ENCODE data around the gene TSPAN9. TPM values are rescaled to one million over a fixed set of nuclear protein-coding genes. Genes with fewer than 3 reads are reported as not detected.
A peak's percentile ranks its signal among the peaks of the same experiment; 100 is the strongest.

TSPAN9 gene
- total and polyA plus RNA-seq, 4 donors, result 17.4 to 62.9 (median 34.2) TPM

DNA sequence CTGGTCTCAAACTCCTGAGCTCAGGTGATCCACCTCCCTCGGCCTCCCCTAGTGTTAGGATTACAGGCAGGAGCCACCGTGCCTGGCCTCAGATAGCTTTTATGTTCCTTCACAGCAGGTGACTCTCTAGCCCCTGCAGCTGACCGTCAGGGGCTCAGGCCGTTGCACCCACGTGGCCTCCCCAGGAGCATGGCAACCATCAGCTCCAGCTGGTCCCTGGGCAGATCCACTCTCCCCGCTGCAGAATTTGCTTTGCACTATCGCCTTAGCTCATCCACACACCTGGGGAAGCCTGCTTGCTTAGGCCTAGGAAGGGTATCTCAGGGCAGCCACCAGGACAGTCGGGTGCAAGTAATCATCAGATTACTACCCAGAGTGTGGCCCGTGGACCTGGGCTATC is 62.6 kb downstream of the TSPAN9 start (continued):
- TF ChIP-seq, protein P1, sequence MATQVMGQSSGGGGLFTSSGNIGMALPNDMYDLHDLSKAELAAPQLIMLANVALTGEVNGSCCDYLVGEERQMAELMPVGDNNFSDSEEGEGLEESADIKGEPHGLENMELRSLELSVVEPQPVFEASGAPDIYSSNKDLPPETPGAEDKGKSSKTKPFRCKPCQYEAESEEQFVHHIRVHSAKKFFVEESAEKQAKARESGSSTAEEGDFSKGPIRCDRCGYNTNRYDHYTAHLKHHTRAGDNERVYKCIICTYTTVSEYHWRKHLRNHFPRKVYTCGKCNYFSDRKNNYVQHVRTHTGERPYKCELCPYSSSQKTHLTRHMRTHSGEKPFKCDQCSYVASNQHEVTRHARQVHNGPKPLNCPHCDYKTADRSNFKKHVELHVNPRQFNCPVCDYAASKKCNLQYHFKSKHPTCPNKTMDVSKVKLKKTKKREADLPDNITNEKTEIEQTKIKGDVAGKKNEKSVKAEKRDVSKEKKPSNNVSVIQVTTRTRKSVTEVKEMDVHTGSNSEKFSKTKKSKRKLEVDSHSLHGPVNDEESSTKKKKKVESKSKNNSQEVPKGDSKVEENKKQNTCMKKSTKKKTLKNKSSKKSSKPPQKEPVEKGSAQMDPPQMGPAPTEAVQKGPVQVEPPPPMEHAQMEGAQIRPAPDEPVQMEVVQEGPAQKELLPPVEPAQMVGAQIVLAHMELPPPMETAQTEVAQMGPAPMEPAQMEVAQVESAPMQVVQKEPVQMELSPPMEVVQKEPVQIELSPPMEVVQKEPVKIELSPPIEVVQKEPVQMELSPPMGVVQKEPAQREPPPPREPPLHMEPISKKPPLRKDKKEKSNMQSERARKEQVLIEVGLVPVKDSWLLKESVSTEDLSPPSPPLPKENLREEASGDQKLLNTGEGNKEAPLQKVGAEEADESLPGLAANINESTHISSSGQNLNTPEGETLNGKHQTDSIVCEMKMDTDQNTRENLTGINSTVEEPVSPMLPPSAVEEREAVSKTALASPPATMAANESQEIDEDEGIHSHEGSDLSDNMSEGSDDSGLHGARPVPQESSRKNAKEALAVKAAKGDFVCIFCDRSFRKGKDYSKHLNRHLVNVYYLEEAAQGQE (IDR thresholded peaks at IDR 0.05), result no peak
- TF ChIP-seq, protein P2, sequence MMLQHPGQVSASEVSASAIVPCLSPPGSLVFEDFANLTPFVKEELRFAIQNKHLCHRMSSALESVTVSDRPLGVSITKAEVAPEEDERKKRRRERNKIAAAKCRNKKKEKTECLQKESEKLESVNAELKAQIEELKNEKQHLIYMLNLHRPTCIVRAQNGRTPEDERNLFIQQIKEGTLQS (IDR thresholded peaks at IDR 0.05), result no peak
- no peak for TF ChIP-seq EGR1 (IDR thresholded peaks at IDR 0.05; ENCODE audit: low read depth in 2 of 2)
- no peak for TF ChIP-seq RXRA (IDR thresholded peaks at IDR 0.05)
- no peak for TF ChIP-seq YY1 (IDR thresholded peaks at IDR 0.05)
- no peak for TF ChIP-seq GABPA (IDR thresholded peaks at IDR 0.05 in 1 of 2, conservative IDR thresholded peaks at IDR 0.05 in 1 of 2)

DNA sequence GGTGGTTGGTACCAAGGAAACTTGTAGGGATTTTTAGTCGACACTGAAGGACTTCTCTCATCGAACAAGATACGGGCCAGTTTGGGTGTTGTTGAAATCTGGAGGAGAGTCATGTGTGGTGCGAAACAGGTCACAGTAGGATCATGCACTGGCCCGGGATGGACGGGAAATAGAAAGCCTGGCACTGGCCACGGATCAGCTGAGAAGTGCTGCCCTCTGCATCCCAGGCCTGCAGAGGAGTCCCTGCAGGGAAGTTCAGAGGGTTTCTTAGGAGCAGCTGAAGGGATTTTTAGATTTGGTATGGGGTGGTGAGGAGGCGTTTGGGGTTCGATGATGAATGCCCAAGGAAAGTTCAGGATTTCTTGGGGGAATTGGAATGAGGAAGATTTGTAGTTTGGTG is 63.1 kb downstream of the TSPAN9 start:
- TF ChIP-seq GABPA (IDR thresholded peaks at IDR 0.05 in 1 of 2, conservative IDR thresholded peaks at IDR 0.05 in 1 of 2), result no peak
- TF ChIP-seq, protein P3, sequence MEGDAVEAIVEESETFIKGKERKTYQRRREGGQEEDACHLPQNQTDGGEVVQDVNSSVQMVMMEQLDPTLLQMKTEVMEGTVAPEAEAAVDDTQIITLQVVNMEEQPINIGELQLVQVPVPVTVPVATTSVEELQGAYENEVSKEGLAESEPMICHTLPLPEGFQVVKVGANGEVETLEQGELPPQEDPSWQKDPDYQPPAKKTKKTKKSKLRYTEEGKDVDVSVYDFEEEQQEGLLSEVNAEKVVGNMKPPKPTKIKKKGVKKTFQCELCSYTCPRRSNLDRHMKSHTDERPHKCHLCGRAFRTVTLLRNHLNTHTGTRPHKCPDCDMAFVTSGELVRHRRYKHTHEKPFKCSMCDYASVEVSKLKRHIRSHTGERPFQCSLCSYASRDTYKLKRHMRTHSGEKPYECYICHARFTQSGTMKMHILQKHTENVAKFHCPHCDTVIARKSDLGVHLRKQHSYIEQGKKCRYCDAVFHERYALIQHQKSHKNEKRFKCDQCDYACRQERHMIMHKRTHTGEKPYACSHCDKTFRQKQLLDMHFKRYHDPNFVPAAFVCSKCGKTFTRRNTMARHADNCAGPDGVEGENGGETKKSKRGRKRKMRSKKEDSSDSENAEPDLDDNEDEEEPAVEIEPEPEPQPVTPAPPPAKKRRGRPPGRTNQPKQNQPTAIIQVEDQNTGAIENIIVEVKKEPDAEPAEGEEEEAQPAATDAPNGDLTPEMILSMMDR (IDR thresholded peaks at IDR 0.05; ENCODE audit: low read depth, low read length, missing input control), result no peak
- no peak for TF ChIP-seq HNF4G (IDR thresholded peaks at IDR 0.05)
- no peak for TF ChIP-seq FOXA1 (IDR thresholded peaks at IDR 0.05)
- no peak for TF ChIP-seq FOXA2 (IDR thresholded peaks at IDR 0.05)
- TF ChIP-seq, protein P4, sequence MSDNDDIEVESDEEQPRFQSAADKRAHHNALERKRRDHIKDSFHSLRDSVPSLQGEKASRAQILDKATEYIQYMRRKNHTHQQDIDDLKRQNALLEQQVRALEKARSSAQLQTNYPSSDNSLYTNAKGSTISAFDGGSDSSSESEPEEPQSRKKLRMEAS (IDR thresholded peaks at IDR 0.05), result no peak
- no peak for TF ChIP-seq SP1 (IDR thresholded peaks at IDR 0.05)
- TF ChIP-seq RXRA (IDR thresholded peaks at IDR 0.05), result no peak
- Histone ChIP-seq H3K4me3 (ENCODE audit: low read depth in 1 of 3, low read length in 3 of 3) (no peak overlapping the region), H3K27ac (ENCODE audit: low read depth in 1 of 2, low read length in 2 of 2) (no peak overlapping the region), H3K9ac (ENCODE audit: low read depth in 1 of 2, low read length in 2 of 2) (no peak overlapping the region), H3K36me3 (ENCODE audit: control insufficient read depth in 4 of 4, insufficient read depth in 3 of 4, low read depth in 1 of 4, low read length in 3 of 4) (peaks cover 0 to 2% (median 0%) of the 10 kb centered on the region in 4 donors), H3K4me1 (ENCODE audit: control insufficient read depth in 4 of 4, insufficient read depth in 4 of 4, low read length in 3 of 4) (peaks cover 1 to 37% (median 20%) of the 10 kb centered on the region in 4 donors), H3K9me3 (ENCODE audit: control insufficient read depth in 4 of 4, low read length in 3 of 4) (no peaks in the 10 kb centered on the region), H3K27me3 (ENCODE audit: control insufficient read depth in 4 of 4, insufficient read depth in 4 of 4, low read length in 3 of 4) (no peaks in the 10 kb centered on the region)
- no peak for DNase-seq (ENCODE audit: low spot score)
- WGBS, result 71% methylated on average over 9 of the region's 9 CpGs

DNA sequence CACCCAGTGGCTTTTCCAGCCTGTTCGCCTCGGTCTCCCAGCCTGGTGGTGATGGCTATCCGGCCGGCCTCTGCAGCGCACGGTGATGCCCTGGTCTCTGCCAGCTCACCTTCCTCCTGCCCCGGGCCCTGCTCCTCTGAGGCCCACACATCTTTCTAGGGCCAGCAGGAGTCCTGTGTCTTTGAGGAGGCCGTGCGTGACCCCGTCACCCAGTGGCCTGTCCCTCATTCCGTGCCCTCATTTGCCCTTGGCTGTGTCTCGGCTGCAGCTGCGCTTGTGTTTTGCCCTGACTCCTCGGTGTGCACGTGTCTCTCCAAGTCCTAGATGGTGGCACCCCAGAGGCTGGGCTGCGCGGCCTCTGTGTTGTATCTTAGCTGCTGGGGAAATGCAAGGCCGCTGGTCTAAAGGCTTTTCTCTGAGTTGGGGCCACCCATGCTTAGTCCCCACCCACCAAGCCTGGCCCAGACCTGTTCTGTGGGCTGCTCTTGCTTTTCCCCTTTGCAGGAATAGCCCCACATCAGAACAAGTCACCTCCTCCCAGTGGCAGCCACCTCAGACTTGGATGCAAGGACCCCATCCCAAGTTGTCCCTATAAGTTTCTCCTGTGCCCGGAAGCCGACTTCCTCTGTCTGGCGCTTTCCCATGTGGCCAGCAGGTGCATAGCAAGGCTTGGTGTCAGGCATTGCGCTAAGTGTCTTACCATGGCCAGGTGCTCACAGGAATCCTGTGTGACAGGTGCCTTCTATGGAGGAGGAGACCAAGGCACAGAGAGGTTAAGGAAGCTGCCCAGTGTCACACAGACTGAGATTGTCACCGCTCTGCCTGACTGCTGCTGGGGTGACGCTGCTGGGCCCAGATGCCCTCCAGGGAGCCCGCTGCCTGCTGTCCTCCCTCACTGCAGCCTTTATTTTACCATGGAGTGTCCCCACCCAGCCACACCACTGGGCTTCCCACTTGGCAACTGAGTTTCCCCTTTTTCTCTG is 64.5 kb downstream of the TSPAN9 start:
- Histone ChIP-seq H3K27me3 (ENCODE audit: control insufficient read depth in 4 of 4, insufficient read depth in 4 of 4, low read length in 3 of 4) (no peaks in the 10 kb centered on the region), H3K9ac (ENCODE audit: low read depth in 1 of 2, low read length in 2 of 2) (no peak overlapping the region), H3K4me1 (ENCODE audit: control insufficient read depth in 4 of 4, insufficient read depth in 4 of 4, low read length in 3 of 4) (peaks cover 1 to 27% (median 15%) of the 10 kb centered on the region in 4 donors), H3K9me3 (ENCODE audit: control insufficient read depth in 4 of 4, low read length in 3 of 4) (no peaks in the 10 kb centered on the region), H3K36me3 (ENCODE audit: control insufficient read depth in 4 of 4, insufficient read depth in 3 of 4, low read depth in 1 of 4, low read length in 3 of 4) (no peaks in the 10 kb centered on the region), H3K27ac (ENCODE audit: low read depth in 1 of 2, low read length in 2 of 2) (no peak overlapping the region), H3K4me3 (ENCODE audit: low read depth in 1 of 3, low read length in 3 of 3) (no peak overlapping the region)
- TF ChIP-seq RXRA (IDR thresholded peaks at IDR 0.05), result peak in 1 of 2 donors; percentile 10
- no peak for TF ChIP-seq HNF4A (conservative IDR thresholded peaks at IDR 0.05)
- 82% methylated on average over 25 of the region's 25 CpGs for WGBS
- DNase-seq (ENCODE audit: low spot score), result no peak

Data from liver (tissue), 9 donors.